Measurements from ENCODE around the gene LGALS7B. TPM values are rescaled to one million over a fixed set of nuclear protein-coding genes. Genes with fewer than 3 reads are reported as not detected.
"Not testable (repeated sequence)": the region's sequence is repeated elsewhere in the genome, so short reads cannot be mapped to it uniquely, and the experiment has no call there.

LGALS7B gene
- total RNA-seq, 4 donors from 2014 or later: 3,936 to 6,716 (median 4,891) TPM

- H3K4me3 ChIP-seq (ENCODE audit: low read depth, poor library complexity, severe bottlenecking): no peak overlapping the region
- intact Hi-C loops (cut with DNase I; ENCODE audit: low total_unique reads): no loop called here
- TF ChIP-seq POLR2A (IDR thresholded peaks at IDR 0.05): no peak
- TF ChIP-seq, protein P1, sequence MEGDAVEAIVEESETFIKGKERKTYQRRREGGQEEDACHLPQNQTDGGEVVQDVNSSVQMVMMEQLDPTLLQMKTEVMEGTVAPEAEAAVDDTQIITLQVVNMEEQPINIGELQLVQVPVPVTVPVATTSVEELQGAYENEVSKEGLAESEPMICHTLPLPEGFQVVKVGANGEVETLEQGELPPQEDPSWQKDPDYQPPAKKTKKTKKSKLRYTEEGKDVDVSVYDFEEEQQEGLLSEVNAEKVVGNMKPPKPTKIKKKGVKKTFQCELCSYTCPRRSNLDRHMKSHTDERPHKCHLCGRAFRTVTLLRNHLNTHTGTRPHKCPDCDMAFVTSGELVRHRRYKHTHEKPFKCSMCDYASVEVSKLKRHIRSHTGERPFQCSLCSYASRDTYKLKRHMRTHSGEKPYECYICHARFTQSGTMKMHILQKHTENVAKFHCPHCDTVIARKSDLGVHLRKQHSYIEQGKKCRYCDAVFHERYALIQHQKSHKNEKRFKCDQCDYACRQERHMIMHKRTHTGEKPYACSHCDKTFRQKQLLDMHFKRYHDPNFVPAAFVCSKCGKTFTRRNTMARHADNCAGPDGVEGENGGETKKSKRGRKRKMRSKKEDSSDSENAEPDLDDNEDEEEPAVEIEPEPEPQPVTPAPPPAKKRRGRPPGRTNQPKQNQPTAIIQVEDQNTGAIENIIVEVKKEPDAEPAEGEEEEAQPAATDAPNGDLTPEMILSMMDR (IDR thresholded peaks at IDR 0.05): no peak
- no peak for DNase-seq (ENCODE audit: low spot score in 2 of 2)
- WGBS, 2 donors: 69 to 77% methylated on average over 10 of the region's 10 CpGs
These were observed 29.4 kb upstream of the LGALS7B start for GRCh38 chr19:38759590-38760003.

GRCh38 chr19:38760805-38761517 lies 28.0 kb upstream of the LGALS7B start:
- DNase-seq (ENCODE audit: low spot score in 2 of 2); H3K4me3 ChIP-seq (ENCODE audit: low read depth, poor library complexity, severe bottlenecking); intact Hi-C loops (cut with DNase I; ENCODE audit: low total_unique reads): not testable (repeated sequence)
- WGBS, 2 donors: 70 to 87% methylated on average over 6 of the region's 6 CpGs

DNA sequence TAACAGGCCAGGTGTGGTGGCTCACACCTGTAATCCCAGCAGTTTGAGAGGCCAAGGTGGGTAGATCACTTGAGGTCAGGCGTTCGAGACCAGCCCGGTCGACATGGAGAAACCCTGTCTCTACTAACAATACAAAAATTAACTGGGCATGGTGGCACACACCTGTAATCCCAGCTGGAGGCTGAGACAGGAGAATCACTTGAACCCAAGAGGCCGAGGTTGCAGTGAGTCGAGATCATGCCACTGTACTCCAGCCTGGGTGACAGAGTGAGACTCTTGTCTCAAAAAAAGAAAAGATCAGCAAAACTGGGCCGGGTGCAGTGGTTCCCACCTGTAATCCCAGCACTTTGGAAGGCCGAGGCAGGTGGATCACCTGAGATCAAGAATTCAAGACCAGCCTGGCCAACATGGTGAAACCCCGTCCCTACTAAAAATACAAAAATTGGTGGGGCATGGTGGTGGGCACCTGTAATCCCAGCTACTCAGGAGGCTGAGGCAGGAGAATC lies 27.1 kb upstream of the LGALS7B start:
- WGBS, 2 donors: 93 to 96% methylated on average over 9 of the region's 9 CpGs
- DNase-seq (ENCODE audit: low spot score in 2 of 2); intact Hi-C loops (cut with DNase I; ENCODE audit: low total_unique reads); H3K4me3 ChIP-seq (ENCODE audit: low read depth, poor library complexity, severe bottlenecking): not testable (repeated sequence)

- WGBS, 2 donors: 92 to 95% methylated on average over 3 of the region's 3 CpGs
- TF ChIP-seq, protein P1 (IDR thresholded peaks at IDR 0.05): no peak
- TF ChIP-seq POLR2A (IDR thresholded peaks at IDR 0.05): no peak
- intact Hi-C loops (cut with DNase I; ENCODE audit: low total_unique reads): no loop called here
- no peak overlapping the region for H3K4me3 ChIP-seq (ENCODE audit: low read depth, poor library complexity, severe bottlenecking)
- no peak for DNase-seq (ENCODE audit: low spot score in 2 of 2)
These were observed 25.2 kb upstream of the LGALS7B start for GRCh38 chr19:38763795-38764220.

DNA sequence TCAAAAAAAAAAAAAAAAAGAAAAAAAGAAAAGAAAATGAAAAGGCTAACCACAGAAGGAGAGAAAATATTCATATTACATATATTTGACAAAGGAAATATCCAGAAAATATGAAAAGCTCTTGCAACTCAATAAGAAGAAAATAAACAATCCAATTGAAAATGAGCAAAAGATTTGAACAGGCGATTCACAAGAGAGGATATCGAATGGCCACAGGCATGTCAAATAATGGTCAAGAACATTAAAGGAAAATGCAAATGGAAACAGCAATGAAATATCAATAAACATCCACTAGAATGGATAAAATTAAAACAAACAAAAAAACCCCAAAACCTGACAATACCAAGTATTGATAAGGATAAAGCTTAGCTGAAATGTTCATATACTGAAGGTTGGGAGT lies 23.8 kb upstream of the LGALS7B start:
- WGBS, 2 donors: 99 to 100% methylated on average over 2 of the region's 2 CpGs
- intact Hi-C loops (cut with DNase I; ENCODE audit: low total_unique reads): no loop called here
- TF ChIP-seq, protein P1 (IDR thresholded peaks at IDR 0.05): no peak
- no peak for TF ChIP-seq POLR2A (IDR thresholded peaks at IDR 0.05)
- DNase-seq (ENCODE audit: low spot score in 2 of 2): no peak
- no peak overlapping the region for H3K4me3 ChIP-seq (ENCODE audit: low read depth, poor library complexity, severe bottlenecking)

- H3K4me3 ChIP-seq (ENCODE audit: low read depth, poor library complexity, severe bottlenecking): no peak overlapping the region
- intact Hi-C loops (cut with DNase I; ENCODE audit: low total_unique reads): no loop called here
- TF ChIP-seq POLR2A (IDR thresholded peaks at IDR 0.05): no peak
- no peak for DNase-seq (ENCODE audit: low spot score in 2 of 2)
- 88 to 91% methylated on average over 10 of the region's 10 CpGs for WGBS, 2 donors
These were observed 22.5 kb upstream of the LGALS7B start for GRCh38 chr19:38766276-38767047.

DNA sequence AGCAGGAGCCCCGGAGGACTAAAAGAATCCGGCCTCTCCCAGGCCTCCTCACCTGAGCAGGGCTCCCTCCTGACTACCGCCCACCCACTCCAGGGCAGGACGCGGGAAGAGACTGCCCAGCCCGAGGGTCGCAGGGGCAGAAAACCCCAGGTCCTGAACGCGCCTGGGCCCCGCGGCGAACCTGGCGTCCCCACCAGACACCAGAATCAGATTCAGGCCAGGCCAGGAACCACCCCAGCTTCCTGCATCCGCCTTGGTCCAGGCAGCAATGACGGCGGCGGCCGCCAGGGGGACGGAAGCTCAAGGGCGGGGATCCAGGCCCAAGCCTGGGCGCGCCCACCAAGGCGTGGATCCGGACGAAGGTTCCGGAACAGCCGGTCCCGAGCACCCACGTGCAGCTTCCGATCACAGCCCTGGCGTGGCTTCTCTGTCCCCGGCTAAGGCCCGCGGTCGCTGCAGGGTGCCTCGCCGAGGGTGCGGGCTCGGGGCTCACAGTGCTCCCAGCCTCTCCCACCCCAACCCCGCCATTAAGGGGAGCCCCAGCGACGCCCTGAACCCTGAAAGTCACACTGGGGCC lies 19.3 kb upstream of the LGALS7B start:
- H3K4me3 ChIP-seq (ENCODE audit: low read depth, poor library complexity, severe bottlenecking): no peak overlapping the region
- peak; percentile 92 to 99 for DNase-seq (ENCODE audit: low spot score in 2 of 2)
- 8 to 20% methylated on average over 7 to 36 of the region's 42 CpGs for WGBS, 2 donors
- intact Hi-C loops (cut with DNase I; ENCODE audit: low total_unique reads): no loop called here
- TF ChIP-seq POLR2A (IDR thresholded peaks at IDR 0.05): no peak
- TF ChIP-seq, protein P1 (IDR thresholded peaks at IDR 0.05): peak in 1 of 3 donors; percentile 77

- intact Hi-C loops (cut with DNase I; ENCODE audit: low total_unique reads); H3K4me3 ChIP-seq (ENCODE audit: low read depth, poor library complexity, severe bottlenecking); DNase-seq (ENCODE audit: low spot score in 2 of 2): not testable (repeated sequence)
- 4% methylated on average over 17 of the region's 58 CpGs; no CpG with 5 or more reads in 1 of the 2 donors for WGBS, 2 donors
These were observed 18.6 kb upstream of the LGALS7B start for GRCh38 chr19:38770228-38770948.

GRCh38 chr19:38770949-38771275 lies 18.1 kb upstream of the LGALS7B start:
- DNase-seq (ENCODE audit: low spot score in 2 of 2); intact Hi-C loops (cut with DNase I; ENCODE audit: low total_unique reads); H3K4me3 ChIP-seq (ENCODE audit: low read depth, poor library complexity, severe bottlenecking): not testable (repeated sequence)
- WGBS, 2 donors: 20% methylated on average over 1 of the region's 22 CpGs; no CpG with 5 or more reads in 1 of the 2 donors
